HUES48 (cell line): ENCODE data around the gene FHL3.
"Not testable (repeated sequence)": the region's sequence is repeated elsewhere in the genome, so short reads cannot be mapped to it uniquely, and the experiment has no call there.

Experiments used
- H3K27ac ChIP-seq: one replicate; pipeline ENCODE4 v1.7.0; 2013; ENCODE audit warnings: low read depth, low read length, inconsistent platforms
- H3K27me3 ChIP-seq: 2 replicates; pipeline ENCODE4 v1.6.1; 2013; ENCODE audit warnings: mild to moderate bottlenecking, low read length; ENCODE audit not compliant: control insufficient read depth, insufficient read depth
- H3K36me3 ChIP-seq: 2 replicates; pipeline ENCODE4 v1.6.1; 2013; ENCODE audit warnings: low read length; ENCODE audit not compliant: control insufficient read depth, insufficient read depth
- H3K4me1 ChIP-seq: 2 replicates; pipeline ENCODE4 v1.6.1; 2013; ENCODE audit warnings: mild to moderate bottlenecking, low read length; ENCODE audit not compliant: control insufficient read depth, insufficient read depth
- H3K4me3 ChIP-seq: 2 replicates; pipeline ENCODE4 v1.5.1; 2013; ENCODE audit warnings: mild to moderate bottlenecking, low read depth, low read length
- H3K9ac ChIP-seq: 2 replicates; pipeline ENCODE4 v1.6.1; 2013; ENCODE audit warnings: mild to moderate bottlenecking, low read depth, low read length, moderate library complexity
- H3K9me3 ChIP-seq: 2 replicates; pipeline ENCODE4 v1.6.1; 2013; ENCODE audit warnings: low read length; ENCODE audit not compliant: control insufficient read depth, insufficient read depth

FHL3 gene

DNA sequence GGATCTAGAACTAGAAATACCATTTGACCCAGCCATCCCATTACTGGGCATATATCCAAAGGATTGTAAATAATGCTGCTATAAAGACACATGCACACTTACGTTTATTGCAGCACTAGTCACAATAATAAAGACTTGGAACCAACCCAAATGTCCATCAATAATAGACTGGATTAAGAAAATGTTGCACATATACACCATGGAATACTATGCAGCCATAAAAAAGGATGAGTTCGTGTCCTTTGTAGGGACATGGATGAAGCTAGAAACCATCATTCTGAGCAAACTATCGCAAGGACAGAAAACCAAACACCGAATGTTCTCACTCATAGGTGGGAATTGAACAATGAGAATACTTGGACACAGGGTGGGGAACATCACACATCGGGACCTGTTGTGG, 31.6 kb downstream of the FHL3 start:
- H3K4me3 ChIP-seq, H3K27ac ChIP-seq, H3K4me1 ChIP-seq, H3K9me3 ChIP-seq, H3K27me3 ChIP-seq, H3K9ac ChIP-seq: not testable (repeated sequence)
- peaks cover 60% of the 10 kb centered on the region for H3K36me3 ChIP-seq

GRCh38 chr1:37965301-37965700, 40.0 kb downstream of the FHL3 start:
- H3K27ac ChIP-seq = no peak overlapping the region
- H3K9ac ChIP-seq = no peak overlapping the region
- no peak overlapping the region for H3K4me3 ChIP-seq
- no peaks in the 10 kb centered on the region for H3K9me3 ChIP-seq
- peaks cover 72% of the 10 kb centered on the region for H3K36me3 ChIP-seq
- H3K4me1 ChIP-seq = peaks cover 9% of the 10 kb centered on the region; the same call in 1 of the 2 replicates
- H3K27me3 ChIP-seq = no peaks in the 10 kb centered on the region

DNA sequence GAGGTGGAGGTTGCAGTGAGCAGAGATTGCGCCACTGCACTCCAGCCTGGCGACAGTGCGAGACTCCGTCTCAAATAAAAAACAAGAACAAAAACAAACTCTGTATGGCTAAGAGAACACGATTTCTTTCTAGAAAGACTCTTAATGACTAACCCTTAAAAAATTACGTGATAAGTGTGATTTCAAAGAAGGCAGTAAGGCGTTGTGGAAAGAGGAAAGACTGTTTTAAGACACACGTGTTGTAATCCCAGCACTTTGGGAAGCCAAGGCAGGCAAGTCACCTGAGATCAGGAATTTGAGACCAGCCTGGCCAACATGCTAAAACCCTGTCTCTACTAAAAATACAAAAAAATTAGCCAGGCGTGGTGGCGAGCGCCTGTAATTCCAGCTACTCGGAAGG, 41.2 kb downstream of the FHL3 start:
- H3K36me3 ChIP-seq = peaks cover 74% of the 10 kb centered on the region
- H3K9me3 ChIP-seq, H3K4me3 ChIP-seq, H3K4me1 ChIP-seq, H3K9ac ChIP-seq, H3K27me3 ChIP-seq, H3K27ac ChIP-seq: not testable (repeated sequence)

DNA sequence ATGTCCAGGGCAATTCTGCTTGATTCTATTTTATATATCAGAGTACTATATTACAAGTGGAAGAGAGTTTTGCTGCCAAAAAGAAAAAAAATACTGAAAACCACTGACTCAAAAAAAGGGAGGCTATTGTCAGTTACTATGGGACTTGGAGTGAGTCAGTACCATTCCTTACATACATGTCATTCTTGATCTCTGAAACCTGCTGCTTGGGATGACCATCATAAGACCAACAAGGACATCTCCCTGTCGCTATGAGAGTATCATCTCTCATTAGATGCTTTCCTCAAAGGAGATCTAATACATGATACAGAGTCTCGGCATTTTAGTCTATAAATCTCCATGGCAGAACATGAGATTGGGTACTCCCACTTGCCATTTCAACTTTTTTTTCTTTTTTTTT, 46.6 kb downstream of the FHL3 start:
- Histone ChIP-seq H3K27ac (no peak overlapping the region), H3K27me3 (no peaks in the 10 kb centered on the region), H3K4me1 (no peaks in the 10 kb centered on the region), H3K4me3 (no peak overlapping the region), H3K9me3 (no peaks in the 10 kb centered on the region), H3K9ac (no peak overlapping the region), H3K36me3 (peaks cover 58% of the 10 kb centered on the region)

DNA sequence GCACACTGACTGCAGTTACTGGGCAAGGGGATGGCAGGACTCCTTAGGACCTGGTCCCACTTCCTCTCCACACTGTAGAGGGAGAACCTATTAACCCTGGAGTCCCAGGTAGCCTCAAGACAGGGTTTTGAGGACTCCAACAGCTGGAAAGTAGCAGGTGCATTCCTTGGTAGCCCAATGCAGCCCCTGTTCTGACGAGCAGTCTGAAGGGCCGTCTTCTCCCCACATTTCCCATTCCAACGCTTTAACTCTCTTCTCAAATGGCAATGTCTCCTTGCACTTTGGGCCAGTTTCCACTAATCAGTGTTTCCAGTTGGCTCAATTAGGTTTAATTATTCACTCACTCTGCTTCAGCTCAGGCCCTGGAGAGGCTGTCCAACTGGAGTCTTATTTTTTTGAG, 49.6 kb downstream of the FHL3 start:
- Histone ChIP-seq H3K4me3 (no peak overlapping the region), H3K27ac (no peak overlapping the region), H3K4me1 (no peaks in the 10 kb centered on the region), H3K36me3 (peaks cover 43% of the 10 kb centered on the region), H3K27me3 (no peaks in the 10 kb centered on the region), H3K9ac (no peak overlapping the region), H3K9me3 (no peaks in the 10 kb centered on the region)

- Histone ChIP-seq H3K27ac (no peak overlapping the region), H3K4me1 (no peaks in the 10 kb centered on the region), H3K9ac (no peak overlapping the region), H3K36me3 (peaks cover 32% of the 10 kb centered on the region), H3K4me3 (no peak overlapping the region), H3K9me3 (no peaks in the 10 kb centered on the region), H3K27me3 (no peaks in the 10 kb centered on the region)
These were observed 50.9 kb downstream of the FHL3 start for GRCh38 chr1:37954316-37954971.

DNA sequence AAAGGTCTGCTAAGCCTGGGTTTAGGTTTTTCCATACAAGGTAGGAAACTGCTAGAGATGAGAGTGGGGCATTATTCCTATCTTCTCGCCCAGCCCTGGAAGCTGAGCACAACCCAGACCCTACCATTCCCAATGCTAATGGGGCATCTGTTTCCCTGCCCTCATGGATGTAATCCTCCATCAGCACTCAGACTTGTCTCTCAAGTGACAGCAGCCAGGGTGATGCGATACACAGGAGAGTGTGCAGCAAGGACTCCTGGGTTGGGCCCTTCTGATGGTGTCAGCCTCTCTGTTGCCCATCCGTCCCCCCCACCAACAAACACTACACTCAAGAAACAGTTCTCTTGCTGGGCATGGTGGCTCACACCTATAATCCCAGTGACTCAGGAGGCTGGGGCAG, 52.6 kb downstream of the FHL3 start:
- no peaks in the 10 kb centered on the region for H3K9me3 ChIP-seq
- H3K4me1 ChIP-seq = no peaks in the 10 kb centered on the region
- no peak overlapping the region for H3K4me3 ChIP-seq
- H3K36me3 ChIP-seq = peaks cover 15% of the 10 kb centered on the region
- H3K27me3 ChIP-seq = no peaks in the 10 kb centered on the region
- H3K9ac ChIP-seq = no peak overlapping the region
- H3K27ac ChIP-seq = no peak overlapping the region

DNA sequence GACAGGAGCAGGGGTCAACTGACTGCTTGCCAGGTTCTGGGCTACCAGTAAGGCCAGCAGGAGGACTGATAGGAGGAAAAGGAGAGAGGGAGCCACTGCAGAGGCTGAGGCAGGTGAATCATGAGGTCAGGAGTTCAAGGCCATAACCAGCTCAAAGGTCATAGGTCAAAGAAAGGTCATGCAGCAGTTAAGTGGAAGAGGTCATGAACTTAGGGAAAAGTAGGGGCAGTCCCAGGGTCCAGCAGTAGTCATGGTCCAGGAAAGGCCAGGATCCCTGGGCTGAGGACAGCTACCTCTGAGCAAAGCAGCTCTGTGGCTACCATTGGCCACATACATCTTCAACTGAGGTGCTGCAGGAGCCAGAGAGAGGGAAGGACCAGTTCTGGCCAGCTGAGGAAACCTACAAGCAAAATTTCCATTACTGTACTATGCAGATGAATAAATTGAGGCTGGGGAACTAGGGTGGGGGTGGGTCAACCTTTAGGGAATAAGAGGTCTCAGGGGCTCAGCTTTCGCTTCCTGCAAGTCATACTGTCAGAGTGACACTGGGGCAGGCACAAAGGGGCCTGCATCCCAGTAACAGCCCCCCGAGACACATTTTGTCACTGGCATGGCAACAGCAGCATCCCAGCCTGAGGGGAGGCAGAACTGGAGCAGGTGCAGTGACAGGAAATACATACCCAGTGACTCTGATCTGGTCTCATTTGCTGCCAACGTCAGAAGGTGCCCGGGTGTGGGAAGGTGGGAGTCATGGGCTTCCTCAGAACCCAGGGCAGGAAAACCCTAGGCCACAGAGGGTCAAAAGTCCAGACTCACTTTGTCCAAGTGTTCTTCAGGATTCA, 53.3 kb downstream of the FHL3 start:
- H3K4me1 ChIP-seq = no peaks in the 10 kb centered on the region
- H3K27ac ChIP-seq = no peak overlapping the region
- no peak overlapping the region for H3K9ac ChIP-seq
- no peaks in the 10 kb centered on the region for H3K9me3 ChIP-seq
- peaks cover 8% of the 10 kb centered on the region for H3K36me3 ChIP-seq
- no peaks in the 10 kb centered on the region for H3K27me3 ChIP-seq
- H3K4me3 ChIP-seq = no peak overlapping the region

- no peak overlapping the region for H3K4me3 ChIP-seq
- no peaks in the 10 kb centered on the region for H3K4me1 ChIP-seq
- H3K27ac ChIP-seq = no peak overlapping the region
- H3K27me3 ChIP-seq = no peaks in the 10 kb centered on the region
- H3K9me3 ChIP-seq = no peaks in the 10 kb centered on the region
- 0 out of 2 replicates have a peak, but pooled peaks cover under 1% of the 10 kb centered on the region for H3K36me3 ChIP-seq
- no peak overlapping the region for H3K9ac ChIP-seq
These were observed 54.1 kb downstream of the FHL3 start for GRCh38 chr1:37951041-37951782.

- no peak overlapping the region for H3K9ac ChIP-seq
- no peaks in the 10 kb centered on the region for H3K9me3 ChIP-seq
- H3K27ac ChIP-seq = no peak overlapping the region
- no peaks in the 10 kb centered on the region for H3K36me3 ChIP-seq
- H3K27me3 ChIP-seq = no peaks in the 10 kb centered on the region
- H3K4me1 ChIP-seq = peaks cover 4% of the 10 kb centered on the region; the same call in 1 of the 2 replicates
- H3K4me3 ChIP-seq = no peak overlapping the region
These were observed 55.7 kb downstream of the FHL3 start for GRCh38 chr1:37949524-37950152.
